GM21447 (cell line): ENCODE measurements around the gene SYNRG.

Experiments
- ATAC-seq: cut with Tn5 transposase; IDR thresholded peaks from one replicate; pipeline ENCODE4 v1.9.1; 2021; ENCODE audit not compliant: unreplicated experiment

Gene SYNRG

DNA sequence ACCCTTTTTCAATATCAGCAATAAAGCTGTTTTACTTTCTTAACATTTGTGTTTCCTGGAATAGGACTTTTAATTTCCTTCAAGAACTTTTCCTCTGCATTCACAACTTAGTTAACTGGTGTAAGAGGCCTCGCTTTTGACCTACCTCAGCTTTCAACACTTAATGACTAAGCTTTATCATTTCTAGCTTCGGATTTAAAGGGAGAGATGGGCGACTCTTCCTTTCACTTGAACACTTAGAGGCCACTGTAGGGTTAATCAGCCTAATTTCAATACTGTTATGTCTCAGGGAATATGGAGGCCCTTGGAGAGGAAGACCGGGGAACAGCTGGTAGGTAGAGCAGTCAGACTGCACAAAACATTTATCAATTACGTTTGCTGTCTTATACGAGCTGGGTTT, 4.7 kb downstream of the SYNRG start:
- no peak for ATAC-seq

- no peak for ATAC-seq
Observed at GRCh38 chr17:37598145-37598544, 11.1 kb downstream of the SYNRG start.

DNA sequence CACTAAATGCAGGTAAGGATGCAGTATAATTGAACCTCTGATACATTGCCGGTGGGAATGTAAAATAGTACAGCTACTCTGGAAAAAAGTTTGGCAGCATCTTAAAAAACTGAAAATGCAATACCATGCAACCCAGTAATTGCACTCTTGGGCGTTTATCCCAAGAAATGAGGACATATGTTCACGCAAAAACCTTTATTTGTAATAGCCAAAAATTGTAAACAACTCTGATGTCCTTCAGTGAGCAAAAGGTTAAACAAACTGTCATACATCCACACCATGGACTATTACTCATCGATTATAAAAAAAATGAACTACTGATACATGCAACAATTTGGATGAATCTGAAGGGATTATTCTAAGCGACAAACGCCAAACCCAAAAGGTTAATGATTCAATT, 16.9 kb downstream of the SYNRG start:
- ATAC-seq = no peak

- ATAC-seq = no peak
Observed at GRCh38 chr17:37585066-37585465, 24.2 kb downstream of the SYNRG start.

DNA sequence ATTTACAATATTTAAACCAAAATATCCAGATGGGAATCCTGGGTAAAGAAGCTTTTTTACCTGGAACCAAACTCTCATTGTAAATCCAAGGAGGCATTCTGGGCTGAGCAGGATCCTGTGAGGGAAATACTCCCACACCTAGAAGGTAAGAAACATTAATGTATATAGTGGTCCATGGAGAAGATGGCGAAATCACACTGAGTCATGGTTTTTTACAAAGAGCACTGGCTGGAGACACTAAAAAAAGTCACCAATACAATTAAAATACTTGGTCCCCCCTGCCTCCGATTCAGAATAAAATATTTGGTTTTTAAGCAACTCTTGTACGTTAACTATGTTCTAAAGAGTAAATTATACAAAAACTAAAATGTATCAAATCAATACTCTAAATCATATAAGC, 32.9 kb downstream of the SYNRG start:
- no peak for ATAC-seq

DNA sequence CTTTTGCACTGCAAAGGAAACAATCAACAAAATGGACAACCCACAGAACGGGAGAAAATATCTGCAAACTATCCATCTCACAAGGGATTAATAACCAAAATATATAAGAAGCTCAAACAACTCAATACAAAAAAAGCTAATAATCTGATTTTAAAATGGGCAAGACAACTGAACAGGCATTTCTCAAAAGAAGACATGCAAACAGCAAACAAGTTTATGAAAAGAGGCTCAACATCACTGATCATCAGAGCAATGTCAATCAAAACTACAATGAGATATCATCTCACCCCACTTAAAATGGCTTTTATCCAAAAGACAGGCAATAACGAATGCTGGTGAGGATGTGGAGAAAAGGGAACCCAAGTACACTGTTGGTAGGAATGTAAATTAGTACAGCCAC, 34.8 kb downstream of the SYNRG start:
- ATAC-seq = no peak

DNA sequence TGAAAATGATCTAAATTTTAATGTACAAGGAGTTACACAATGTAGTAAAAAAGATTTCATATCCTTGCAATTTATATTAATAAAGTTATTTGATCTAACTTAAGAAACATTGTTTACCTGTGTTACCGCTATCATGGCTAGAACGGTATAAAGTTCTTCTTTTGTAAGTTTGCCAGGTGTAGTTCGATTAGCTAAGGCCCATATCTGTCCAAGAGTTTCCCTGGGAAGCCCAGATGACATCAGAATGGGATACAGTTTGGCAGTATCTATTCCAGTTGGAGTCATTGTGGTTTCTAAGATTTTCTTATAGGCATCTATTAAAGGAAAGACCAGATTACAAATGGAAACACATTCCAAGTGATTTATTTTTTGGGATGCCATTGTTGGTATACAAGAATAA, 37.5 kb downstream of the SYNRG start:
- no peak for ATAC-seq

- no peak for ATAC-seq
Observed at GRCh38 chr17:37570527-37571093, 38.6 kb downstream of the SYNRG start.

DNA sequence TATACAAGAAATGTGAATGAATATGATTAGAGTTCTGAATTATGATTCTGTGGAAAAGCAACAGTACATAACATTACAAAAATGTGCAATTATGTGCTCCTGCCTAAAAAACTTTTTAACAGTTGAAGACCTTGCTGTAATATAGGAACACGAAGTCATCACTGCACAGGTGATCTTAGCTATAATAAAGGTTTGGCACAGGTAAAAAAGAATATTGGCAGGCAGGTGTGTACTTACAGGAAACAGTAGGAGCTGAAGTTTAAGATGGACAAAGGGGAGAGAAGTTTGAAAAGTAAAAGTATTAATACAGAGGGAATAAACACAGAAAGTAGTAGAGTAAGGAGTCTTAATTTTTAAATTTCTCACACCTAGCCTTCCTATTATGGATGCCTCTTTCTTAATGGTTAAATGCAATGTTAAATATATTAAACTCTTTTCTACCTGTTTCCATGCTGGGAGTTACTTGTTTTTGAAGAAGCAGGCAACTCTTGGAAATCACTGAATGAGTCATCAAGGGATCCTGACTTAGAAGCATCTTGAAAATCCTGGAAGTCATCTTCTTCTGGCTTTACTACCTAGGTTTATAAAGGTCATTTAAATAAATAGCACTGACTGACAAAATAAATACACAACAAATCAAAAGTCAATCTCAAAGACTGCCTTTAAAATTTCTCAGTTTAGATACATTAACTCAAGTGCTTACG, 40.7 kb downstream of the SYNRG start:
- ATAC-seq = no peak

- no peak for ATAC-seq
Observed at GRCh38 chr17:37567538-37567937, 41.7 kb downstream of the SYNRG start.

DNA sequence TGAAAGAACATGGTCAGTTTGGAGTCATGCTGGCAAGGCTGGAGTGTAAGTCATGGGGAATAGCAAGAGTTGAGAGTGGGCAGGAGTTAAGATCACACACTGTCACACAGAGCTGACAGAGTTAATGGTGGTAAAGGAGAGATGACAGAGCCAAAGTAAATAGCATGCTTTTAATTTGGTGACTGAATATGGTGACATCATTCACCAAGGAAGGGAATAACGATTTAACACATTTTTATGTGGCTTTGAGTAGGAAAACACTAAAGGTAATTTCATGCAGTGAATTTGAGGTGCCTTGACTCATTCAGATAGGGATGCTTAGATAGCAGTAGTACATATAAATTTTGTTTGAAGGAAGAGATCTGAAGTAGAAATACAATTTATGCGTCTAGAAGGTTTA, 42.1 kb downstream of the SYNRG start:
- no peak for ATAC-seq

- no peak for ATAC-seq
Observed at GRCh38 chr17:37564252-37564651, 45.0 kb downstream of the SYNRG start.

- no peak for ATAC-seq
Observed at GRCh38 chr17:37562016-37562745, 47.0 kb downstream of the SYNRG start.

DNA sequence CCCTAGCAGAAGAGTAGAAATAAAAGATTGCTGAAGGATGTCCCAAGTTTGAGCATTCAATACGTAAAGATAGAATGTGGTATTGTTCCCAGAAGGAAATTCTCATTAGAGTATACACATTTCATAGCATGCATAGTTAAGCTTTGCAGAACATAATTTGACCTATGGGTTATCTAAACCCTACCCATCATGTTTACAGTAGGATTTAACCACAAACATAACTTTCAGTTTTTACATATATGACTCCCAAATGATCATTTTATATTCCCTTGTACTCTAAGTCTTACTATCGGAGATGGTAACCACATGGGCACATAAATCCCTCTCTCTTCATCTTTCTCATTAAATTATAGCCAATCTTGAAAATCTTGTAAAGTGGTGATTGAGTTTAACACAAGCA, 50.9 kb downstream of the SYNRG start:
- ATAC-seq = no peak

GRCh38 chr17:37557482-37557881, 51.7 kb downstream of the SYNRG start:
- ATAC-seq = no peak

- no peak for ATAC-seq
Observed at GRCh38 chr17:37555386-37555785, 53.8 kb downstream of the SYNRG start.

DNA sequence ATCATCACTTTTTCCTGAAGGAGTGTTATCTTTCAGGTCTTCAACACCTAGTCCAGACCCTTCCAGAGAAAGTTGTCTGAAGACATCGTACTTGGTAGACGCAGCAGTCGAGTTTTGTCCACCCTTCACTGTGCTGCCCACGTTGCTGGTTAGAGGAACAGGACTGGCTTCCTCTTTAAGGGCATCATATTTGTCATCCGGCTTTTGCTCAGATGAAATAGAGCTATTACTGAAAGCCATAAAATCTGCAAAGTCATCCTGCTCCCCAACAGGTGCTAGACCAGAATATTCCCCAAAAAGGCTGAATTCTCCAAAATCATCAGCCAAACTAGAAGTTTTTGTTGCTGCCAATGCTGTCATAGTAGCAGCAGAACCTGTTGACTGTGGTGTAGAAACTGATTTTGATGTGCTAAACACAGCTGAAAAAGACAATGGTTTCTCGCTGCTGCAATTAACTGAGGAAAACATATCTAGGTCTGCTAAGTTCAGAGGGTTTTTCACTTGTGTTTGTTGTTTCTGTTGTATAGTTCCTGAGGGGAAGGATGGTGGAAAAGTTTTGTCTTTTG, 55.7 kb downstream of the SYNRG start:
- ATAC-seq = no peak

- no peak for ATAC-seq
Observed at GRCh38 chr17:37551788-37552187, 57.4 kb downstream of the SYNRG start.

- no peak for ATAC-seq
Observed at GRCh38 chr17:37547986-37548385, 61.2 kb downstream of the SYNRG start.

DNA sequence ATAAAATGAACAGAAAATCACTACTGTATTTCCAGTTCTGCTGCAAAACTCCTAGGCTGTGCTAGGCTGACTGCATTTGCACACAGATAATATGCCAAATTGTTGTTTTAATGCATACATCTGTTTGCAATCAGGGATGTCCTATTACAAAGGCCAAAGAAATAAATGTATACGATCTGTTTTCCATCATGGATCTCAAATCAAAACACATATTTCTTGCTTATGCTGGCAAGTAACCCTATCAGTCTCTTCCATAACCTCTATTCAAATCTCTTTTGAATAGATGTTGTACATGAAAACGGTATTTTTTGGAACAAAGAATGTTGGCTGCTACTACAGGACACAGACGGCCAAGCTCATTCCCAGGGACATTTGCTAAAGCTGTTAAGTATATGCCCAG, 62.9 kb downstream of the SYNRG start:
- ATAC-seq = no peak

DNA sequence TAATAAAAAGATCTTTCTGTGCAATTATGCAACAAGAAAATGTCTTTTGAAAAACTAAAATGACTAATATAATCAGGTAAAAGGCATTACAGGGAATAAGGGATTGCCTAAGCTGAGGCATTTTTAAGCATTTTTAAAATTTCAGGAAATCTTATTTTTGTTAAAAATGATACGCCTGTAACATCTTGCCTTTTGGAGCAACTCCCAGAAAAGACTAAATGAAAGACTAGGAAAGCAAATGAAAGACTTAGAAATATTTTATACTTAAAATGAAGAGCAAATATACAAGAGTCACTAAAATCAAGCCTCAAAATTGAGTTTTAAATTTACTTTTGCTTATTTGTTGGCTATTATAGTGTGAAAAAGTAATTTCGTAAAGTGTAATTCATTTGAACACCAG, 63.7 kb downstream of the SYNRG start:
- ATAC-seq = no peak

DNA sequence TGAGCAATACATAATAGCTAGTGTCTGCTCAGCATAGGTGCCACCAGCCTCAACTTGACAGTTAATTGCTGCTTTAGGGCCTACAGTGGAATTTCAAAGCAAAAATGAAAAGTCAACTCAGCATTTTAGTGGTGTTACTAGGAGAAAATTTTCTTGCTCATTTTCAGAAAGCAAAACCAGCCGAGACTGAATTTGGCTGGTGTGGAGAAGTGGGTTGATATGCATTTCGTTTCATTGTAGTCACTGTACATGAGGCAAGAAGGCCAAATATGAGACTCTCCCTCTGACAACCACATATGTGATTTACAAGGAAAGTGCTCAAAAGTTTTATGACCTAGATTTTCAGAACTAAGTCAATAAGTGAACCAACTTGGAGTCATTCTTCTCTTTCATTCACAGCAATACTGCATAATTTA, 65.6 kb downstream of the SYNRG start:
- ATAC-seq = no peak
